Ovary (tissue), 9 donors: ENCODE measurements around the gene MICAL2. TPM values are rescaled to one million over a fixed set of nuclear protein-coding genes. Genes with fewer than 3 reads are reported as not detected.

Source experiments
- DNase-seq, 5 donors: peaks; one replicate each; pipeline ENCODE4 v3.0.0-alpha.2; 2019 to 2020
- H3K27ac ChIP-seq, 2 donors: fragments of 200-600 bp; one replicate each; pipeline versions ENCODE4 v1.5.1 to v1.8.0; 2019 to 2022
- H3K27me3 ChIP-seq: fragments of 200-600 bp; one replicate; pipeline ENCODE4 v1.8.0; 2022
- H3K36me3 ChIP-seq: fragments of 200-600 bp; sonication (generic); one replicate; pipeline ENCODE4 v1.5.1; 2019
- H3K4me1 ChIP-seq: one replicate; pipeline ENCODE4 v1.8.1; 2013; ENCODE audit warnings: mild to moderate bottlenecking, moderate library complexity; ENCODE audit not compliant: insufficient read depth
- H3K4me3 ChIP-seq: fragments of 200-600 bp; sonication (generic); one replicate; pipeline ENCODE4 v1.5.1; 2017
- H3K9me3 ChIP-seq, 2 donors: fragments of 200-600 bp in 1 of 2; sonication (generic) in 1 of 2; one replicate each; pipeline versions ENCODE4 v1.5.1 to v1.8.1; 2013 to 2019; ENCODE audit warnings: mild to moderate bottlenecking in 1 of 2, moderate library complexity in 1 of 2
- EP300 ChIP-seq: sonication (generic); formaldehyde crosslinking; IDR thresholded peaks from one replicate; pipeline ENCODE4 v1.6.1; 2017; ENCODE audit warnings: antibody characterized with exemption
- POLR2A ChIP-seq: fragments of 450-650 bp; IDR thresholded peaks from one replicate; pipeline ENCODE4 v1.6.1; 2017; ENCODE audit warnings: antibody characterized with exemption, mild to moderate bottlenecking, moderate library complexity
- WGBS, 3 donors: extraction: QIAGEN DNeasy Blood & Tissue Kit in 1 of 3; methylation state at CpG; one replicate each; pipeline versions ENCODE4 v1.1.5 to v1.1.7; 2013 to 2017; 5-methylcytosine and 5-hydroxymethylcytosine counted together
- intact Hi-C, 4 donors: fragments of 100-400 bp; cut with DNase I; formaldehyde crosslinking; loops; one replicate each; pipeline versions ENCODE4 v1.11.0 to v1.15.1; 2022 to 2023
- polyA plus RNA-seq, 2 donors: library from polyadenylated mRNA; stranded (reverse); fragments of 200-250 nt in 1 of 2; fragments of 350-450 nt in 1 of 2; fragmentation: Illumina TruSeq in 1 of 2; extraction: RNeasy Lipid Tissue Mini Kit (QIAGEN cat#74804) in 1 of 2; gene quantifications; one replicate each; pipeline ENCODE4 v1.2.3, GENCODE V29; 2013 to 2014
- total RNA-seq, 7 donors: library from RNA; depleted of rRNA in 2 of 7; stranded (reverse); fragments of >200 nt in 2 of 7; fragmentation: NEBNext Ultra II Directional in 3 of 7; extraction: Animal tissue kit (Norgen Biotek cat#: 25700) in 3 of 7; gene quantifications; one replicate each; pipeline versions ENCODE4 v1.1.0 to v1.2.4, GENCODE V29; 2016 to 2023
- TF ChIP-seq, protein P1 (sequence below), 3 donors: fragments of 450-650 bp in 2 of 3; fragments of 200-600 bp in 1 of 3; IDR thresholded peaks; one replicate each; pipeline versions ENCODE4 v1.5.1 to v1.8.0; 2016 to 2022; ENCODE audit warnings: antibody characterized with exemption in 3 of 3, mild to moderate bottlenecking in 1 of 3
- donor health status: DM: no; HTN: no; CAD: no; lungs with moderate emphysema.
- donor health status: DM: no; HTN: no; CAD: no.
- donor health status: Bipolar disorder and iron deficiency.
- donor health status: DM: yes; HTN: yes; CAD: no.
- donor health status: DM: no; HTN: no; CAD: no.
- donor health status: DM: yes; HTN: yes; CAD: no.

The MICAL2 gene
- total and polyA plus RNA-seq, 9 donors: 10.7 to 73.6 (median 32.5) TPM

DNA sequence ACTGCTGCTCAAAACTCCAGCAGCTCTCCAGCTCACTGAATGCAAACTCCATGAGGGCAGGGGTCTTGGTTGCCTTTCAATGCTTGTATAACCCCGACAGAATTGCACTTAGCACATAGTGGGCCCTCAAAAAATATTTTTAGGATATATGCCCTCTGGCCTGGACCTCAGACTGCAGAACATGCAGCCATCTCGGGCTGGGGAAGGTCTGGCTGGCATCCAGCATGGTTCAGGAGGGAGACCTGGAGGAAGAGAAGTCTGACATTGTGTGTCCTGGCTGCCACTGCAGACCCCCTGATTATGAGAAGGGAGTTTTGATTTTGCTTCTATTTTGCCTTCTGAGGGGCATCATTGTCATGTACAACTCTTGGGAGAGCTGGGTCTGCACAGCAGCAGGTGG lies 157.5 kb downstream of the MICAL2 start:
- H3K4me1 ChIP-seq: peaks cover 6% of the 10 kb centered on the region
- no peaks in the 10 kb centered on the region for H3K9me3 ChIP-seq
- TF ChIP-seq, protein P1, sequence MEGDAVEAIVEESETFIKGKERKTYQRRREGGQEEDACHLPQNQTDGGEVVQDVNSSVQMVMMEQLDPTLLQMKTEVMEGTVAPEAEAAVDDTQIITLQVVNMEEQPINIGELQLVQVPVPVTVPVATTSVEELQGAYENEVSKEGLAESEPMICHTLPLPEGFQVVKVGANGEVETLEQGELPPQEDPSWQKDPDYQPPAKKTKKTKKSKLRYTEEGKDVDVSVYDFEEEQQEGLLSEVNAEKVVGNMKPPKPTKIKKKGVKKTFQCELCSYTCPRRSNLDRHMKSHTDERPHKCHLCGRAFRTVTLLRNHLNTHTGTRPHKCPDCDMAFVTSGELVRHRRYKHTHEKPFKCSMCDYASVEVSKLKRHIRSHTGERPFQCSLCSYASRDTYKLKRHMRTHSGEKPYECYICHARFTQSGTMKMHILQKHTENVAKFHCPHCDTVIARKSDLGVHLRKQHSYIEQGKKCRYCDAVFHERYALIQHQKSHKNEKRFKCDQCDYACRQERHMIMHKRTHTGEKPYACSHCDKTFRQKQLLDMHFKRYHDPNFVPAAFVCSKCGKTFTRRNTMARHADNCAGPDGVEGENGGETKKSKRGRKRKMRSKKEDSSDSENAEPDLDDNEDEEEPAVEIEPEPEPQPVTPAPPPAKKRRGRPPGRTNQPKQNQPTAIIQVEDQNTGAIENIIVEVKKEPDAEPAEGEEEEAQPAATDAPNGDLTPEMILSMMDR (IDR thresholded peaks at IDR 0.05): no peak
- TF ChIP-seq POLR2A (no peak), EP300 (no peak)
- no peak overlapping the region for H3K27ac ChIP-seq
- intact Hi-C loops: no loop called here
- WGBS, 3 donors: 79 to 98% (median 87%) methylated on average over 2 of the region's 2 CpGs
- no peak overlapping the region for H3K4me3 ChIP-seq
- no peaks in the 10 kb centered on the region for H3K27me3 ChIP-seq
- no peaks in the 10 kb centered on the region for H3K36me3 ChIP-seq
- no peak for DNase-seq

DNA sequence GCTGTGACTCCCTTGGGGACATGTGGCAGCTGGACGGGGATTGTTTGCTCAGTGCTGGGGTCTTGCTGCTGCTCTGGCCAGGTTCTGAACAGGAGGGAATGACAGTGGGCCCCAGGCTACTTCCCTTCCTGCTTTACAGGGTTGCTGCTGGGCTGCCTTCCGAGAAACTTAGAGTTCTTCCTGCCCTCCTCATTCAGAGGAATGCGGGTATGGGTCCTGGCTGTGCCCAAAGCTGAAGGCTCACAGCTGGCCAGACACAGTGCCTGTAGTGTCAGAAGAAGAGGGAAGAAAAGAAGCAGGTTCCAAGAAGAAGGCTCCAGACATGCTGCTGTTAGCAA lies 158.7 kb downstream of the MICAL2 start:
- intact Hi-C loops: no loop called here
- H3K27me3 ChIP-seq: no peaks in the 10 kb centered on the region
- DNase-seq: peak in 2 of 5 donors; percentile 37 to 47
- H3K27ac ChIP-seq: no peak overlapping the region
- TF ChIP-seq, protein P1 (IDR thresholded peaks at IDR 0.05): no peak
- TF ChIP-seq POLR2A (no peak), EP300 (no peak)
- no peaks in the 10 kb centered on the region for H3K36me3 ChIP-seq
- H3K4me1 ChIP-seq: peaks cover 6% of the 10 kb centered on the region
- WGBS, 3 donors: 12 to 49% (median 20%) methylated on average over 3 of the region's 3 CpGs
- no peaks in the 10 kb centered on the region for H3K9me3 ChIP-seq
- H3K4me3 ChIP-seq: no peak overlapping the region

DNA sequence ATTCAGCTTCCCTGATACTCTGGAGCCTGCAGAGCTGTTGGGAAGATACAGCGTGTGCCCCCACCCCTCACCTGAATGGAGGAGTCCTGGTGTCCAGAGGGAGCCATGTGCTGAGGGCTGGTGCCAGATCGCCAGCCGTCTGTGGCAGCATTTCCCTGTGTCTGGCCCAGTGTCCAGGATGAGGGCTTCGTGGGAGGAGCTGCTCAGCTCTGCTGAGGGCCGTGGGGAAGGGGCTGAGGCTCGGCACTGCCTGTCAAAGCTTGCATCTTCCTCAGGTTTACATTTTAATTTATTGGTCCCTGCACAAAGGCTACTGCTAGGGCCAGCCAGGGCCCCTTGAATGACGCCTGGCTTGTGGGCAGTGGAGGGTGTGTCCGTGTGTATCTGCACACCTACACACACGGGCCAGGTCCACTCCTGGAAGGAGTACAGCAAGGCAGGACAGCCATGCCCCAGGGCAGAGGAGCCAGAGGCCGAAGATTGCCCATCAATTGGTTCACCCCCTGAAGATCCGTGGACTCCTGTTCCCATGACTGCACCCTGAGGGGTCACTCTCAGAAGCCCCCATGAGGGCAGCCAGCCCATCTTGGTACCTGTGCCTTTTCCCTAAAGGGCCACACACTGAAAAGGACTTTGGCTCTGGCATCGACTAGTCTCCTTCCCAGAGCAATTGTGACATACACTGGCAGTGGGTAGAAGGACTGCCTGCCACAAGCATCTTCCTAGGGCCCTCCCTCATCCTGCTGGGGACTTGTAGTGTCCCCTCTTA lies 159.2 kb downstream of the MICAL2 start:
- intact Hi-C loops: loop anchor here in 2 of 4 donors (10.0 kb wide), 2 partner anchors 325 to 465 kb away; no protein-coding TSS in a partner anchor
- WGBS, 3 donors: 50 to 69% (median 63%) methylated on average over 12 of the region's 12 CpGs
- no peak overlapping the region for H3K27ac ChIP-seq
- no peak for DNase-seq
- H3K4me3 ChIP-seq: no peak overlapping the region
- H3K36me3 ChIP-seq: no peaks in the 10 kb centered on the region
- peaks cover 6% of the 10 kb centered on the region for H3K4me1 ChIP-seq
- TF ChIP-seq EP300 (no peak), POLR2A (no peak)
- TF ChIP-seq, protein P1 (IDR thresholded peaks at IDR 0.05): no peak
- no peaks in the 10 kb centered on the region for H3K9me3 ChIP-seq
- no peaks in the 10 kb centered on the region for H3K27me3 ChIP-seq

DNA sequence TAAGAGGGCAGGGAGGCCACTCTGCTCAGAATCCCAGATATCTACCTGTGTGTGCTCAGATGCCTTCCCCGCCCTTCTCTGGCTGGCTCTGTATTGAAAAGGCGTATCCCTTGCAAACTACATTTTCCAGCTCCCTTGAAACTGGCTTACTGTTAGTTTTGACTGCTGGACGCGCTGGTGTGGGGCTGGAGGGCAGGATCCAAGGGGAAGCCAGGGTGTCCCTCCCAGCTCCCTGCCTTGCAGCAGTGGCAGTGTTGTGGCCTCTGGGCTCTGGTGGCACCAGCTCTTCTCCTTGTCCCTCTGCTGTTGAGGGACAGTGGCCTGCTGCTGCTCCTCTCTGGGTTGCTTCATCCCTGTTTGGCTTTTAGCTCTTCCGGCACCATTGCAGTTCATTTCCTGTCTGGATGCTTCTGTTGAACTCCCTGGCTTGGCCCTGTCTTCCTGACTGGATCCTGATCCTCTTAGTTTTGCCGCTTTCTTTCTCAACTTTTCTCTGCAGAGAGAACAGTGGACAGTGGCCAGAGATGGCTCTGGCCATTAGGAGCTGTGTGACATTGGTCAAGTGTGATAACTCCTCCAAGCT lies 159.9 kb downstream of the MICAL2 start:
- no peak for DNase-seq
- H3K27me3 ChIP-seq: no peaks in the 10 kb centered on the region
- TF ChIP-seq, protein P1 (IDR thresholded peaks at IDR 0.05): no peak
- TF ChIP-seq POLR2A (no peak), EP300 (no peak)
- H3K4me3 ChIP-seq: no peak overlapping the region
- H3K9me3 ChIP-seq: no peaks in the 10 kb centered on the region
- WGBS, 3 donors: 74 to 83% (median 81%) methylated on average over 6 of the region's 6 CpGs
- intact Hi-C loops: loop anchor here in 2 of 4 donors (10.0 kb wide), 2 partner anchors 326 to 466 kb away; no protein-coding TSS in a partner anchor
- no peaks in the 10 kb centered on the region for H3K36me3 ChIP-seq
- no peak overlapping the region for H3K27ac ChIP-seq
- peaks cover 6% of the 10 kb centered on the region for H3K4me1 ChIP-seq
